Measurements from ENCODE around the gene BTBD9.
"Not testable (repeated sequence)": the region's sequence is repeated elsewhere in the genome, so short reads cannot be mapped to it uniquely, and the experiment has no call there.

BTBD9 gene

DNA sequence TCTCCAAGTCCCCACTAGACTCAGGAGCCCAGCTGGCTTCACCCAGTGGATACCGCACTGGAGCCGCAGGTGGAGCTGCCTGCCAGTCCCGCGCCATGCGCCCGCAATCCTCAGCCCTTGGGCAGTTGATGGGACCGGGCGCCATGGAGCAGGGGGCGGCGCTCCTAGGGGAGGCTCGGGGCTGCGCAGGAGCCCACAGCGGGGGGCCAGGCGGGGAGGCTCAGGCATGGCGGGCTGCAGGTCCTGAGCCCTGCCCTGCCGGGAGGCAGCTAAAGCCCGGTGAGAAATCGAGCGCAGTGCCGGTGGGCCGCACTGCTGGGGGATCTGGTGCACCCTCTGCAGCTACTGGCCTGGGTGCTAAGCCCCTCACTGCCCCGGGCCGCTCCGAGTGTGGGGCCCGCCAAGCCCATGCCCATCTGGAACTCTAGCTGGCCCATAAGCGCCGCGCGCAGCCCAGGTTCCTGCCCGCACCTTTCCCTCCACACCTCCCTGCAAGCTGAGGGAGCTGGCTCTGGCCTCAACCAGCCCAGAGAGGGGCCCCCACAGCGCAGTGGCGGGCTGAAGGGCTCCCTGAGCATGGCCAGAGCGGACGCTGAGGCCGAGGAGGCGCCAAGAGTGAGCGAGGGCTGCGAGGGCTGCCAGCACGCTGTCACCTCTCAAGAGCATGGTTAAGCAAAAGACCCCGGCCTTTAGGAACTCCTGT lies 515.4 kb downstream of the BTBD9 start:
- peaks cover 0 to 22% (median 16%) of the 10 kb centered on the region in 5 donors for H3K36me3 ChIP-seq (ENCODE audit: control insufficient read depth in 5 of 5, insufficient read depth in 5 of 5, low read length in 5 of 5)
- not testable (repeated sequence) for H3K27ac ChIP-seq (ENCODE audit: low read depth, low read length); H3K4me1 ChIP-seq (ENCODE audit: control insufficient read depth in 5 of 5, insufficient read depth in 5 of 5, low read length in 5 of 5); H3K9ac ChIP-seq (ENCODE audit: low read length in 5 of 5); H3K9me3 ChIP-seq (ENCODE audit: control insufficient read depth in 5 of 5, low read length in 5 of 5); H3K4me3 ChIP-seq (ENCODE audit: low read depth in 1 of 5, low read length in 5 of 5); H3K27me3 ChIP-seq (ENCODE audit: control insufficient read depth in 5 of 5, insufficient read depth in 4 of 5, low read length in 5 of 5)

- no peak overlapping the region for H3K27ac ChIP-seq (ENCODE audit: low read depth, low read length)
- no peak overlapping the region for H3K9ac ChIP-seq (ENCODE audit: low read length in 5 of 5)
- H3K4me1 ChIP-seq (ENCODE audit: control insufficient read depth in 5 of 5, insufficient read depth in 5 of 5, low read length in 5 of 5) = no peaks in the 10 kb centered on the region
- no peak overlapping the region for H3K4me3 ChIP-seq (ENCODE audit: low read depth in 1 of 5, low read length in 5 of 5)
- H3K36me3 ChIP-seq (ENCODE audit: control insufficient read depth in 5 of 5, insufficient read depth in 5 of 5, low read length in 5 of 5) = peaks cover 11 to 35% (median 30%) of the 10 kb centered on the region in 5 donors
- no peaks in the 10 kb centered on the region for H3K9me3 ChIP-seq (ENCODE audit: control insufficient read depth in 5 of 5, low read length in 5 of 5)
- H3K27me3 ChIP-seq (ENCODE audit: control insufficient read depth in 5 of 5, insufficient read depth in 4 of 5, low read length in 5 of 5) = no peaks in the 10 kb centered on the region
These were observed 520.2 kb downstream of the BTBD9 start for GRCh38 chr6:38119516-38119915.

DNA sequence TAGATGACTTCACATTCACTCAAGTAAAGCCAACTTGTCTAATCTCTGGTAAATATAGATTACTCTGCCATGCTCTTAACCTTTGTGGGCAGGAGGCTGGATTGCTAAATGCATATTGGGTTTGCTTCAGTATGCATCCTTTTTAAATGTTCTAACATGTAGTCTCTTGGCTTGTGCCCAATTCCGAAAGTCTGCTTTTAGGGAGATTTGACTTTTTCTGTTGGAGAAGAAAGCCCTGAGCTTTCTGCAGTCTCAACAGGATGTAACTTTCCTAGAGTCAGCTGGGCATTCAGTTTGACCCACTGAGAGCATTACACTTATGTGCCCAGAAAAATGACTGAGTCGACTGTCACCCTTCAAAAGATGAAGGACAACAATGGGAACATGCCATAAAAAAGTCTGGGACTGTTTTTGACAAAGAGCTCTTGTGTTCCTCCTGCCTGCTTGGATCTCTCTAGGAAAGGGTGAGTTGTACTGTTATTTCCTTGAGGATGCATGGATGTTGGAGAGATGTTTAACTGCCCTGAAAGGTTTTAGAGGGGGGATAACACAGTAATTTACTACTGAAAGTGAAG lies 520.9 kb downstream of the BTBD9 start:
- H3K36me3 ChIP-seq (ENCODE audit: control insufficient read depth in 5 of 5, insufficient read depth in 5 of 5, low read length in 5 of 5) = peaks cover 11 to 32% (median 30%) of the 10 kb centered on the region in 5 donors
- no peak overlapping the region for H3K4me3 ChIP-seq (ENCODE audit: low read depth in 1 of 5, low read length in 5 of 5)
- H3K27ac ChIP-seq (ENCODE audit: low read depth, low read length) = no peak overlapping the region

More for the DNA sequence above, 520.9 kb downstream of the BTBD9 start:
- H3K4me1 ChIP-seq (ENCODE audit: control insufficient read depth in 5 of 5, insufficient read depth in 5 of 5, low read length in 5 of 5) = no peaks in the 10 kb centered on the region
- no peaks in the 10 kb centered on the region for H3K27me3 ChIP-seq (ENCODE audit: control insufficient read depth in 5 of 5, insufficient read depth in 4 of 5, low read length in 5 of 5)
- H3K9me3 ChIP-seq (ENCODE audit: control insufficient read depth in 5 of 5, low read length in 5 of 5) = no peaks in the 10 kb centered on the region
- H3K9ac ChIP-seq (ENCODE audit: low read length in 5 of 5) = no peak overlapping the region
